Hepatocyte (in vitro differentiated cells): ENCODE measurements around the gene LHFPL3. TPM values are rescaled to one million over a fixed set of nuclear protein-coding genes. Genes with fewer than 3 reads are reported as not detected.

ENCODE experiments used
- DNase-seq: peaks from one replicate; pipeline ENCODE4 v3.0.0-alpha.2; 2016; ENCODE audit warnings: low spot score
- H2AFZ ChIP-seq: fragments of 200-600 bp; sonication (generic); 2 replicates; pipeline ENCODE4 v1.6.0; 2016; ENCODE audit warnings: antibody characterized with exemption, mild to moderate bottlenecking
- H3K27ac ChIP-seq: fragments of 200-600 bp; sonication (generic); 2 replicates; pipeline ENCODE4 v1.5.1; 2016; ENCODE audit warnings: mild to moderate bottlenecking
- H3K27me3 ChIP-seq: fragments of 200-600 bp; sonication (generic); 2 replicates; pipeline ENCODE4 v1.6.1; 2016
- H3K36me3 ChIP-seq: fragments of 200-600 bp; sonication (generic); replicated peaks from 2 replicates; pipeline ENCODE4 v1.5.1; 2016; ENCODE audit warnings: low read depth; ENCODE audit not compliant: insufficient read depth
- H3K4me1 ChIP-seq: fragments of 200-600 bp; sonication (generic); 2 replicates; pipeline ENCODE4 v1.5.1; 2016; ENCODE audit warnings: mild to moderate bottlenecking, moderate library complexity; ENCODE audit not compliant: insufficient read depth
- H3K4me2 ChIP-seq: fragments of 200-600 bp; sonication (generic); 2 replicates; pipeline ENCODE4 v1.6.0; 2016
- H3K4me3 ChIP-seq: fragments of 200-600 bp; sonication (generic); 2 replicates; pipeline ENCODE4 v1.5.1; 2016; ENCODE audit warnings: mild to moderate bottlenecking
- H3K79me2 ChIP-seq: fragments of 200-600 bp; sonication (generic); 2 replicates; pipeline ENCODE4 v1.6.0; 2017; ENCODE audit warnings: mild to moderate bottlenecking
- H3K9me2 ChIP-seq: fragments of 200-600 bp; sonication (generic); replicated peaks from 2 replicates; pipeline ENCODE4 v1.6.0; 2017; ENCODE audit warnings: mild to moderate bottlenecking; ENCODE audit not compliant: insufficient read depth
- H3K9me3 ChIP-seq: fragments of 200-600 bp; sonication (generic); 2 replicates; pipeline ENCODE4 v1.5.1; 2016; ENCODE audit warnings: low read depth, mild to moderate bottlenecking
- H4K20me1 ChIP-seq: fragments of 200-600 bp; sonication (generic); 2 replicates; pipeline ENCODE4 v1.6.0; 2016; ENCODE audit warnings: mild to moderate bottlenecking; ENCODE audit not compliant: insufficient read depth, poor library complexity, severe bottlenecking
- EZH2 ChIP-seq: fragments of 200-600 bp; sonication (generic); IDR thresholded peaks from 2 replicates; pipeline ENCODE4 v1.6.1; 2016; ENCODE audit warnings: antibody characterized with exemption, mild to moderate bottlenecking, borderline replicate concordance
- EZH2phosphoT487 ChIP-seq: fragments of 200-600 bp; sonication (generic); IDR thresholded peaks from one replicate; pipeline ENCODE4 v1.6.1; 2018; ENCODE audit warnings: antibody characterized with exemption, mild to moderate bottlenecking, low read depth, moderate library complexity; ENCODE audit not compliant: unreplicated experiment, severe bottlenecking
- WGBS: methylation state at CpG from one replicate; pipeline ENCODE4 v1.1.6; 2016; ENCODE audit warnings: low lambda C conversion rate; ENCODE audit errors: missing lambda C conversion rate; 5-methylcytosine and 5-hydroxymethylcytosine counted together
- polyA plus RNA-seq: library from polyadenylated mRNA; unstranded; fragments of >200 nt; fragmentation: Nextera tagmentation; extraction: Ambion mirVana; gene quantifications from 2 replicates; pipeline ENCODE4 v1.2.1, GENCODE V29; 2016
- total RNA-seq: library from RNA; depleted of rRNA; stranded (reverse); fragments of >200 nt; gene quantifications from 2 replicates; pipeline ENCODE4 v1.2.3, GENCODE V29; 2014
- TF ChIP-seq, protein P1 (sequence below): fragments of 200-600 bp; sonication (generic); IDR thresholded peaks from 2 replicates; pipeline ENCODE4 v1.5.1; 2016; ENCODE audit warnings: antibody characterized with exemption, mild to moderate bottlenecking; ENCODE audit not compliant: poor library complexity

Gene LHFPL3
- total and polyA plus RNA-seq, 2 experiments from 2014 or later, result not detected

DNA sequence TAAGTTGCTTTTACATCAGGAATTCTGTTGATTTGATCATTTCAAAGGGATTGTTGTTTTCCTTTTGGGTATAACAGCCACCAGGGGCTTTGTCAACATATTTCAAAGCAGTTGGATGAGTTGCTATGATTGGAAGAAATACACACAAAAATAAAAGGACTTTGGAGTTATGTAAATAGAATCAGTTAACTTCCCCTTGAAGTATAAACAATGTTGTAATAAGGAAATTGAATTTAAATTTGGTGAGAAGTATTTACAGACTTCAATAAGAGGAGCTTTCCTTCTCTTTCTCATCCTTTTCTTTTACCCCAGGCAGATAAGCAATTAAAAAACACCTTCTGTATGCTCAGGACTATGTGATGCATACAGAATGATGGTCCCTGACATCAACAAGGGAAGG lies 199.7 kb downstream of the LHFPL3 start:
- H2AFZ ChIP-seq, result no peak overlapping the region
- no peak for DNase-seq
- H3K4me3 ChIP-seq, result no peak overlapping the region
- TF ChIP-seq, protein P1, sequence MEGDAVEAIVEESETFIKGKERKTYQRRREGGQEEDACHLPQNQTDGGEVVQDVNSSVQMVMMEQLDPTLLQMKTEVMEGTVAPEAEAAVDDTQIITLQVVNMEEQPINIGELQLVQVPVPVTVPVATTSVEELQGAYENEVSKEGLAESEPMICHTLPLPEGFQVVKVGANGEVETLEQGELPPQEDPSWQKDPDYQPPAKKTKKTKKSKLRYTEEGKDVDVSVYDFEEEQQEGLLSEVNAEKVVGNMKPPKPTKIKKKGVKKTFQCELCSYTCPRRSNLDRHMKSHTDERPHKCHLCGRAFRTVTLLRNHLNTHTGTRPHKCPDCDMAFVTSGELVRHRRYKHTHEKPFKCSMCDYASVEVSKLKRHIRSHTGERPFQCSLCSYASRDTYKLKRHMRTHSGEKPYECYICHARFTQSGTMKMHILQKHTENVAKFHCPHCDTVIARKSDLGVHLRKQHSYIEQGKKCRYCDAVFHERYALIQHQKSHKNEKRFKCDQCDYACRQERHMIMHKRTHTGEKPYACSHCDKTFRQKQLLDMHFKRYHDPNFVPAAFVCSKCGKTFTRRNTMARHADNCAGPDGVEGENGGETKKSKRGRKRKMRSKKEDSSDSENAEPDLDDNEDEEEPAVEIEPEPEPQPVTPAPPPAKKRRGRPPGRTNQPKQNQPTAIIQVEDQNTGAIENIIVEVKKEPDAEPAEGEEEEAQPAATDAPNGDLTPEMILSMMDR, result no peak
- TF ChIP-seq EZH2, result no peak
- no peak for TF ChIP-seq EZH2phosphoT487
- no peaks in the 10 kb centered on the region for H3K36me3 ChIP-seq
- H3K9me2 ChIP-seq, result no peaks in the 10 kb centered on the region
- H3K9me3 ChIP-seq, result no peaks in the 10 kb centered on the region
- H3K27ac ChIP-seq, result no peak overlapping the region
- no peaks in the 10 kb centered on the region for H3K79me2 ChIP-seq
- H4K20me1 ChIP-seq, result no peaks in the 10 kb centered on the region
- H3K4me1 ChIP-seq, result no peaks in the 10 kb centered on the region
- H3K4me2 ChIP-seq, result no peak overlapping the region
- no peaks in the 10 kb centered on the region for H3K27me3 ChIP-seq

DNA sequence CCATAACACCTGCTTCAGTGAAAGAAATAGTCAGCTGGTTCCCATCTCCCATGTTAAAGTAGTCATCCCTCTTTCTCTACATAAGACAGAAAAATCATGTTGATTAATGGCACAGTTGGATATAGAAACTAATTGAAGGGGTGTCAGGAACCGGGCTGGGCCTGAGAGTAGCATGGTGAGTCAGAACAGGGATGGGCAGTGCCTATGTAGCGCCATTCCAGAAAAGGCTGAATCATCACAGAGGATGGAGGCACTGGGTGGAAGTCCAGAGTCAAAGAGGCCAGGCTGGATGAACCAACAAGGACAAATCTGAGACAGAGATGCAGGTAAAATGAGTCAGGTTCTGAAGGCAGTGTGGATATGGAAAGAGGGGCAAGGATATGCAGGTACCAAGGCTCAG lies 201.2 kb downstream of the LHFPL3 start:
- H3K4me1 ChIP-seq, result no peaks in the 10 kb centered on the region
- H3K36me3 ChIP-seq, result no peaks in the 10 kb centered on the region
- no peaks in the 10 kb centered on the region for H3K27me3 ChIP-seq
- no peak overlapping the region for H3K4me3 ChIP-seq
- H3K27ac ChIP-seq, result no peak overlapping the region
- no peaks in the 10 kb centered on the region for H3K9me2 ChIP-seq
- H3K79me2 ChIP-seq, result no peaks in the 10 kb centered on the region
- TF ChIP-seq EZH2 (no peak), EZH2phosphoT487 (no peak)
- TF ChIP-seq, protein P1, result no peak
- H4K20me1 ChIP-seq, result no peaks in the 10 kb centered on the region
- DNase-seq, result no peak
- H3K4me2 ChIP-seq, result no peak overlapping the region
- 73% methylated on average over 2 of the region's 2 CpGs for WGBS
- no peaks in the 10 kb centered on the region for H3K9me3 ChIP-seq
- H2AFZ ChIP-seq, result no peak overlapping the region

DNA sequence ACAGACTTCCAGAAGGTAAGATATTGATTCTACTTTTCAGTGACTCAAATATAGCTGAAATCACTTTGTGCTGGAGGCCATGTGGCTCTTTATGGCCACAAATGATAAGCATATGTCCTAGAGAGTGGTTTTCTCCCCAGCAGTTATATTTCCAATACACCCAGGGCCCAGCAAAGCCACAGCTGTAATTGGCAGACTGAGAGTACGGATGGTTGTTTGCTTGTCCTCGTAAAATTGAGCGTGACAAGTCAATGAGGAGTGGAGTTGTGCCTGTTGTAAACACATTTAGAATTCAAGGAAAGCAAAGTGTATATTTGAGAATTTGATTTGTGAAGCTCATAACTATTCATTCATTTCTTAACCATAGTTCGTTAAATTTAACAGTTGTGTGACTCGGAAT lies 201.8 kb downstream of the LHFPL3 start:
- no peaks in the 10 kb centered on the region for H3K9me3 ChIP-seq
- no peaks in the 10 kb centered on the region for H4K20me1 ChIP-seq
- H3K4me2 ChIP-seq, result no peak overlapping the region
- no peak overlapping the region for H3K4me3 ChIP-seq
- no peaks in the 10 kb centered on the region for H3K79me2 ChIP-seq
- no peaks in the 10 kb centered on the region for H3K27me3 ChIP-seq
- H2AFZ ChIP-seq, result no peak overlapping the region
- 62% methylated on average over 5 of the region's 5 CpGs for WGBS
- H3K9me2 ChIP-seq, result no peaks in the 10 kb centered on the region
- DNase-seq, result no peak
- H3K27ac ChIP-seq, result no peak overlapping the region
- TF ChIP-seq, protein P1, result no peak
- TF ChIP-seq EZH2phosphoT487, result no peak
- no peaks in the 10 kb centered on the region for H3K4me1 ChIP-seq
- no peaks in the 10 kb centered on the region for H3K36me3 ChIP-seq

DNA sequence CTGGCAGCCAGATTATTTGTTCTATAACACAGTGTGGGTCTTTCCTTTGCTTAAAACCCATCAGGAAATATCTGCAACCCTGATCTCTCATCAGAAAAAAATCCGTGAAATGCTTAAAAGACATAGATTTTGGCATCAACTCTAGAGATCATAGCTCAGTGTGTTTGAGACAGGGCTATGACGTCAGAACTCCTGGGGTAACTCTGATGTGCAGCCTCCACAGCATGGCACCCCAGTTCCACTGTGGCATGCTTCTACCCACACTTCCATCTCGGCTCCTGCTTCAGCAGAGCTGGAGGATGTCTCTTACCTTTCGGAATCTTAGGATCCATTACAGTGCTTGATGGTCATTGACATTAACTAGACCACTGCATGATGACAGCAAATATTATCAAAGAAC lies 205.7 kb downstream of the LHFPL3 start:
- no peaks in the 10 kb centered on the region for H3K36me3 ChIP-seq
- H2AFZ ChIP-seq, result no peak overlapping the region
- H4K20me1 ChIP-seq, result no peaks in the 10 kb centered on the region
- H3K9me3 ChIP-seq, result no peaks in the 10 kb centered on the region
- no peaks in the 10 kb centered on the region for H3K4me1 ChIP-seq
- 57% methylated on average over 4 of the region's 4 CpGs for WGBS
- no peak overlapping the region for H3K4me3 ChIP-seq
- no peaks in the 10 kb centered on the region for H3K79me2 ChIP-seq
- H3K4me2 ChIP-seq, result no peak overlapping the region
- H3K9me2 ChIP-seq, result no peaks in the 10 kb centered on the region
- H3K27me3 ChIP-seq, result no peaks in the 10 kb centered on the region
- H3K27ac ChIP-seq, result no peak overlapping the region
- no peak for DNase-seq
- TF ChIP-seq, protein P1, result no peak
- TF ChIP-seq EZH2phosphoT487 (no peak), EZH2 (no peak)
